ENCODE data around the gene RPS6KL1.

The RPS6KL1 gene

GRCh38 chr14:74922752-74923401, at the start of gene RPS6KL1:
Gene RPS6KL1, minus strand, starts transcription at chr14:74923260. Its CDS starts 1,719 bp downstream, at chr14:74921541.
- peak; percentile 98 for DNase-seq (ENCODE audit: low spot score)

GRCh38 chr14:74968811-74969210, 45.8 kb upstream of the RPS6KL1 start:
- no peak for DNase-seq (ENCODE audit: low spot score)

DNA sequence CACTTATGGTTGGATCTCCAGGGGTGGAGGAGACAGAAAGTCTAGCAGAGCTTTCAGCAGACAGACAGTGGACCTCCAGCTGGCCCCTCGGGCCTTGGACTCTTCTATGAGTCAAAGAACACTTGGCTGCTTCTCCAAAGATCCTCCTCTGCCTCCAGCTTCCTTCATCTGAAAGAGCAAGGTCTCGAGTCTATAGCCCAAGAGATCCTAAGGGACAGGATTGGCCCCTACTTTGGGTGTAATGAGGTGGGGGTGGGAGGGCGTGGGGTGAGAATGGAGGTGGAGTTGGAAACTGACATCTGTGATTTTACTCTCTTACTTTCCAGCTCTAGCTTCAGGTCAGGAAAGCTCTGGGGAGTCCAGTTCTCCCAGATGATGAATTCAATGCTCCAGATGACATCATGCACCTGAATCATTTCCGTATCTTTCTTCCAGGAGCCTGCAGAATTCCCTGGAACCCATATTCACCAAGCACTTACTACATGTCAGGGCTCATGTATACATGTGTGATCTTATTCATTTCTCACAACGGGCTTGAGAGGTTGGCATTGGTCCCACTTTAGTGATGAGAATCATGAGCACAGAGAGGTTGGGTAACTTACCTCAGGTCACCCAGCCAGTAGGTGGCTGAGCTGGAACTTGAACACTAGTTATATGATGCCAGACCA, 42.6 kb upstream of the RPS6KL1 start:
- DNase-seq (ENCODE audit: low spot score): no peak

DNA sequence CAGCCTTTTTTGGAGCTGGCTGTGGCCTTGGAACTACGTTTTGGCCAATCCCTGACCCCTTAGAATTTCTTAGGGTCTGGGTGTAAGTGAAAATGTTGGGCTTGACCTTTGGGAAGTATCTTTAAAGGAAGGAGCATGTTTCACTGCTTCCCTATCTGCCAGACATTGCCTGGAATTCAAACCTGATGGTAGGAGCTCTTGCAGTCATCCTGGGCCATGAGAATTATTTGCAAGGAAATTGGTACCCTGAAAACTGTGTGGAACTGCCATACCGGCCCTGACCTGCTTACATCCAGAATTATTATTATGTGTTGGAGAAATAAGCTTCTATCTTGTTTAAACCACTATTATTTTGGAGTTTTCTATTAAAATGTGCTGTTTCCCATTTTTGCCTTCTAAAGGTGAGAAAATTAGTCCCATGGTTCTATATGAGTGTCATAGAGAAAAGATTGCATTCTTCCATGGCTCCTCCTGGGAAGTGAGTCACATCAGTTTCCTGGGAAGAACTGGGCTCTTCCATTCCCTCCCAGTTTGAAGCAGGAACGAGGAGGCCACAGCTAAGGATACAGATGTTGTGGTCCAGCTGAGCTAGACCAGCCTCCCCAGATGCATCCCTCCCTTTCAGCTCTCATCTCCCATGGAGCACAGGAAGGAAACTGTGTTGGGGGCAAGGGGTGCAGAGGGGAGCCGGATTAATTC, 41.9 kb upstream of the RPS6KL1 start:
- no peak for DNase-seq (ENCODE audit: low spot score)

DNA sequence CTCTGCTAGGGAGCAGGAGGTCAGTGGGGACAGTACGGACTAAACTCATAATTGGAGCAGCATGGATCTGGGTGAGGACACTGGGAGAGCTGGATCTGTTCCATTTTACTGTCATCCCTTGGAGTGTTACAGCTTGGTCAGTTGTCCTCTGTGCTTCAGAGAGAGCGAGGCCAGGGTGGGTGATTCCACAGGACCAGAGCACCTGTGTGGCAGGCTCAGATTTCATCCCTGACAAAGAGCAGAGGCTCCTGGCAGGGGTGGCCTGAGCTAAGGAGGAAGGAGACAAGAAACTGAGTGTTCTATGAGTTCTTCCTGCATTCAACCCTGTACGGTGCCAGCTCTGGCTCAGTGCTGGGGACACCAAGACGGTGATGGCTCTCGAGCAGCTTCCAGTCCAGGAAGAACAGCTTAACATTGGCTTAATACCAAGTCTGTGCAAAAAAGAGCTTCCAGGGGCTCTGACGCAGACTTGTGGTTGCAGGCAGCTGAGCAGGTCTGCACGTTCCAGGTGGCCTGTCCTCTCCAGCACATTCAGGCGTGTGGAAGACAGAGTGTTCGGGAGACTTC, 40.7 kb upstream of the RPS6KL1 start:
- DNase-seq (ENCODE audit: low spot score): no peak

- DNase-seq (ENCODE audit: low spot score): no peak
Observed at GRCh38 chr14:74963178-74963704, 40.2 kb upstream of the RPS6KL1 start.

- no peak for DNase-seq (ENCODE audit: low spot score)
Observed at GRCh38 chr14:74962493-74962892, 39.4 kb upstream of the RPS6KL1 start.

DNA sequence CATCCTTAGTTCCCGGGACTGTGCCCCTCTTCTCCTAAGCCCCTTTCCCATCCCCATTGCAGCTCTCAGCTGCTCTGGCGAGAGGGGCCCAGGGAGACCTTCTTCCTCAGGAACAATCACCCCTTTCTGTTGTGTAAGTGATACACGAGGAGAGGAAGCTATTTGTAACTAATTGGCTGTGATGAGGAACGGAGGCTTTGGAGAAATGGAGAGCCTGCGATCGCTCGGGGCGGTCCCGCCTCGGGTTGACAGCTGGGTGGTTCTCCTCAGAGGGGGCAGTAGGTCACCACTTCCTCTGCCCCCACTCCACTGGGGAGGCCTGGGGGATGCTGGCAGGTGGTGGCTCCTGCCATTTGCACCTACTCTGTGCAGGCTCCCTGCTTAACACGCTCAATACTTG, 39.0 kb upstream of the RPS6KL1 start:
- no peak for DNase-seq (ENCODE audit: low spot score)

GRCh38 chr14:74961238-74961911, 38.3 kb upstream of the RPS6KL1 start:
- no peak for DNase-seq (ENCODE audit: low spot score)

- DNase-seq (ENCODE audit: low spot score): no peak
Observed at GRCh38 chr14:74960736-74961135, 37.7 kb upstream of the RPS6KL1 start.

- no peak for DNase-seq (ENCODE audit: low spot score)
Observed at GRCh38 chr14:74959596-74960180, 36.6 kb upstream of the RPS6KL1 start.

DNA sequence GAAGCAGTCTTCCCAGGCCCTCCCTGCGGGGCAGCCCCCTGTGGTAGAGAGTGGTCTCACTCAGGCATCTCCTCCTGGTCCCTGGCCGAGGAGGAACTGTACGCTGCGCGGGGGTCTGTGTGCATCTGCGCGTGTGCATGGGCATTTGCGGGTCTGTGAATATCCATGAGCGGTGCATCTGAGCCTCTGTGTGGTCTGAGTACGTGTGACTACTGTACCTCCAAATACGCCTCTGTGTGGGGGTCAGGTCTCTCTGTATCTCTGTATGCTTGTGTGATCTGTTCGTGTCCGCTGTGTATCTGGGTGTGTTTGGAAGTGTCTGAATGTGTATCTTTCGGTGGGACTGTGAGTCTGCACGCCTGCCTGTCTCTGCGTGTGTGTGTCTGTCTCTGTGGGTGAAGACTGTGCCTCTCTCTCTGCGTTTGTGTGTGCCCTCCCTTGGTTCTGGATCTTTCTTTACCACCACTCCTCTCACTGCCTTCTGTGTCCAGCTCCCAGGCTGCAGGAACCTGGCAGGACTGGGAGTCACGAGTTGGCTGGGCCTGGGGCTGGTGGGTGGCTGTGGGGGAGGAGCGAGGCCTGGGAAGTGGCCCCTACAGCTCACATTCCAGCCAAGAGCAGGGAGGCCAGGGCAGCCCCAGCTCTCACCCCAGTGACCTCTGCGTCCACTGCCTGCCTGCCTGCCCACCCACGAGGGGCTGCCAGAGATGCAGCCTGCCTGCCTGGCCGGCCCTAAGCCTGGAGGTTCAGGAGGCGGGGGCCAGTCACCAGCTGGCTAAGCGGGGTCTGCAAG, 33.4 kb upstream of the RPS6KL1 start:
- no peak for DNase-seq (ENCODE audit: low spot score)

DNA sequence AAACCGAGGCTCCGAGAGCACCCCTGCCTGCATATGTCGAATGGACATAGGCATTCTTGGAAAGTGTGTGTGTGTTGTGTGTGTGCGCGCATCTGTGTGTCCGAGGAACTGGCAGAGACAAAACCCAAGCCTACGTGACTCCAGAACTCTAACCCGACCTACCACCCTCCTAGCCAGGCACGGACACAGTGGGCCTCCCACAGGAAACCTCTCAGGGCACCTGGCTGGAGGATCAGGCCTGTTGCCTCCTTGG, 32.9 kb upstream of the RPS6KL1 start:
- no peak for DNase-seq (ENCODE audit: low spot score)

- DNase-seq (ENCODE audit: low spot score): peak; percentile 79
Observed at GRCh38 chr14:74955229-74956026, 32.4 kb upstream of the RPS6KL1 start, which contains the start of gene PGF. Gene PGF, minus strand, starts transcription at chr14:74955597. Its CDS starts 355 bp downstream, at chr14:74955242.

GRCh38 chr14:74954947-74955228, 31.8 kb upstream of the RPS6KL1 start:
- no peak for DNase-seq (ENCODE audit: low spot score)

GRCh38 chr14:74954232-74954946, 31.3 kb upstream of the RPS6KL1 start:
- DNase-seq (ENCODE audit: low spot score): peak; percentile 69

DNA sequence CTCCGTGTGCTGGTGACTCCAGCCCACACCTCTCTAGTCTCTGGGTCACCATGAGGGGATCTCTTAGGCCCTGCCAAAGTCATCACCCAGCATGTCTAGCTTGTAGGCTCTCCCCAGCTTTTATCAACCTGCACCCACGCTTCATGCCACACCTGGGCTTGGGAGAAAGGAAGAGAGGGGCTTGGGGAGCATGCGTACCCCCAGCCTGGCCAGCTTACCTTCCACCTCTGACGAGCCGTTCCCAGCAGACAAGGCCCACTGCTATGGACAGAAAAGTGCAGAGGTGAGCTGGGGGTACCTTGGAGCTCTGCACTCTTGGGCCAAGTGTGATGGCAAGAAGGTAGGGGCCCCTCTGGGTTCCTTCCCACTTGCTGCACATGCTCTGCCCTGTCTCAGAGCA, 30.6 kb upstream of the RPS6KL1 start:
- no peak for DNase-seq (ENCODE audit: low spot score)

DNA sequence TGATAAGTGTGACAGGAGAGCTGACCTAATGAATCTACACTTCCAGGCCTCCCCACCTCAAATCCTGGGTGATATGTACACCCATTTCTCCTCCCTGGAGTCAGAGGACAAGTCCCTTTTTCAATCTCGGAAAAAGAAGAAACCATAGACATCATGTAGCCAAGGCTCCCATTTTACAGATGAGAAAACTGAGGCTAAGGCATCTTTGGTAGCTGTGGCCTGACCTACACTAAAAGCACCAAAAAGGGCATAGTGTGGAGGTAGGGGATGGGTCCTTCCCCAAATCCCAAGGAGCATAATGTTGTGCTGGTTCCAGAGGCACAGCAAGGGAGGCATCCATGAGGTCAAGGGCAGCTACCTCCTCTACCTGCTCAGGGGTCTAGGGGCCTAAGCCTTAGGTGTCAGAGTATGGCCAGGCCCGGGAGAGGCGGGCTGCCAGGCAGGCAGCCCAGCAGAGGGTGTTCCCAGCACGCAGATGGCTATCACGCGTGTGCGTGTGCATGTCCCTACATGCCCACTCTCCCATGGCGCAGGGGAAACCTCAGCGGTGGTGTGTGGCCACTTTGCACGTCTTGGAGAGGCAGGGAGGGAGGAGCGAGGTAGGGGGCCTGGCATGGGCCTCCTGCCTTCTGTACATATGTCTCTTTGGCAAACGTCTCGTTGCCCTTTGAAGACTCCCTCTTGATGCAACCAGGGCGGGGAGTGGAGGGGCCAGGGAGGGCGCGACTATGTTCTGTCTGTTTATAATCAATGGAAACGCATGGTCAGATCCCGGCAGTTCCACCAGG, 29.8 kb upstream of the RPS6KL1 start:
- DNase-seq (ENCODE audit: low spot score): no peak

GRCh38 chr14:74952180-74952665, 29.2 kb upstream of the RPS6KL1 start:
- no peak for DNase-seq (ENCODE audit: low spot score)
